GM10847 (cell line): ENCODE data around the gene ARG2.

Experiments used
- POLR2A ChIP-seq: IDR thresholded peaks from 2 replicates; pipeline ENCODE4 v1.6.1; 2011; ENCODE audit not compliant: insufficient read length; ENCODE audit errors: extremely low read depth

Gene ARG2

DNA sequence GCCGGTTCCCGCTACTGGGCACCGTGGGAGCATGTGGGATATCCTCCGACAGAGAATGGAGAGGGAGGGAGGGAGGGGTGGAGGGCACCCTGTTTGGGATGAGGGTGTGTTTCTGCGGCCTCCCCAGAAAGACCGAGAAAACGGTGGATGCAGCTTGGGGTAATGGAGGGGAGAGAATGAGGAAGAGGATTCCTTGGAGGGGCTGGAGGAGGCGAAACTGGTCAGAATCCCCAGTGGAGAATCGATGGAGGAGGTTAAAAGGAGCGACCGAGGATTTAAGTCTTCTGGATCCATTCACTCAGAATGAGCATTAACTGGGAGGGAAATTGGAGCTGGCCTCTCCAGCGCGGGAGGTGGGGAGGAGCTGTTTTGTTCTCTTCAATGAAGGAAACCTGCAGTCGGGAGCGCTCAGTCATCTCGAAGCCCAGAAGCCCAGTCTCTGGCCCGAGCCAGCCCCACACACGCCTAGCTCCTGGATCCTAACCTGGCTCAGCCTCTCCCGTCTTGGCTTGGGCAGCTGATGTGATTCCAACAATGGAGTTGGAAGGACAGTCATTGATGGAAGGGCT is 581 bp downstream of the ARG2 start:
- TF ChIP-seq POLR2A = no peak

DNA sequence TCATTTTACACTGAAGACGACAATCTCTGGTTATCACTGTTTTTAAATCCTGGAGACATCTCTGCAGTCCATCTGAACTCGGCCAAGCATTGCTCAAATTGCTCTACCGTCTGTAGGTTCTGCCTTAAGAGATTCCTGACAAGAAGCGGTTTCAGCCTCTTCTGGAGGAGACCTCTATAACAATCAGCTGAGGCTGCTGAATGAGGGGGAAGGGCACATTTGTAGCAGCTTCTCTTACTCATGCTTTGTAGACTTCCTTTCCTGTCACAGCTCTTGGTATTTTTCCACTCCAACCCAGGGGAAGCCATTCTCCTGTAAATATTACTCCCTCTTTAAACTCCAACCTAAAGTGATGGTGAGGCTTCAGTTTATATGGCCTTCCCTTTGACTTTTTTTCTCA is 3.0 kb downstream of the ARG2 start:
- TF ChIP-seq POLR2A = no peak

DNA sequence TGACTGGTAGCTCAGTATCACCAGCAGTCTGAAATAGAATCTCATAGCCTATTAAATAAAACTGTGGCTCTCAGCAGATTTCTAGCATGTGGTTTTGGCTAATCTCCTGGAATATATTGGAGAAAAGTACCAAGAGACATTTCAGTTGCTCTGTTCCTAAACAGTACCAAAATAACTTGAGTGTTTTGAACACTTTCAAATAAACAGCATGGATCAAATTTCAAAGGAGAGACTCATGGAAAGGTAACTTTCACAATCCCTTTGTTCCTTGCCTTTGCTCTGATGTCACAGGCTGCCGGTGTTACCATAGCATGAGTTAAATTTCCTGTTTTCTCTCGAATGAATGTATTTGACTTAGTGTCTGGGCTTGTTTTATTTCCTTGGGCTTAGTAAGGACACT is 3.4 kb downstream of the ARG2 start:
- no peak for TF ChIP-seq POLR2A

- TF ChIP-seq POLR2A = no peak
Observed at GRCh38 chr14:67627519-67627918, 7.8 kb downstream of the ARG2 start.

GRCh38 chr14:67630186-67630585 is 10.5 kb downstream of the ARG2 start:
- no peak for TF ChIP-seq POLR2A

- TF ChIP-seq POLR2A = no peak
Observed at GRCh38 chr14:67630938-67631337, 11.2 kb downstream of the ARG2 start.

DNA sequence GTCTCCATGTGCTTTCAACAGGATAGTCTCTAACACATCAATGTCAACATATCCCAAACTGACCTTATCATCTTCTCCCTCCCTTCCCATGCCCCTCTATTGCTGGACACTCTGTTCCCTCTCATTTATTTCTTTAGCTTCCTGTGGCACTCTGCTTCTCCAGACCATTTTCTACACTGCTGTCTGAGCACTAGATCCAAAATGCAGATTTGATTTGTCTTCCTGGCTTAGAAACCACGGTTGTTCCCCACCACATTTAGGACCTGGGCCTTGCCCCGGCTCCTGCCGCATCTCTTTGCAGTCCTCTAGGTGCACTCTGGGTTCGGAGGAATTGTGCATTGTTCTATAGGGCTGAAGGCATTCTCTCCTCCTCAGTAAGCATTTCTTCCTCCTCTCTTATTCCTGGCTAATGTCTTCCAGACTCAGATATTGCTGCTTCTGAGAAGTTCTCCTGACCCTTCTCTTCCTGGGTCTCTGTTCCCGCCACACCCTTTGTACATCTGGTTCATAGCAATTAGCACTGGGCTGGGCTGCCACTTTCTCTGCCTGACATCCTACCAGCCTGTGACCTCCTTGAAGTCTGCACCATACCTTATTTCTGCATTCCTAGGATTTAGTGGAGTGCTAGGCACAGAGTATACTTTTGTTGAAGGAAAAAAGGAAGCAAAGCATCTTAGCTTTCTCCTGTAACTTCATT is 13.9 kb downstream of the ARG2 start:
- TF ChIP-seq POLR2A = no peak

GRCh38 chr14:67636361-67636919 is 16.7 kb downstream of the ARG2 start:
- no peak for TF ChIP-seq POLR2A

DNA sequence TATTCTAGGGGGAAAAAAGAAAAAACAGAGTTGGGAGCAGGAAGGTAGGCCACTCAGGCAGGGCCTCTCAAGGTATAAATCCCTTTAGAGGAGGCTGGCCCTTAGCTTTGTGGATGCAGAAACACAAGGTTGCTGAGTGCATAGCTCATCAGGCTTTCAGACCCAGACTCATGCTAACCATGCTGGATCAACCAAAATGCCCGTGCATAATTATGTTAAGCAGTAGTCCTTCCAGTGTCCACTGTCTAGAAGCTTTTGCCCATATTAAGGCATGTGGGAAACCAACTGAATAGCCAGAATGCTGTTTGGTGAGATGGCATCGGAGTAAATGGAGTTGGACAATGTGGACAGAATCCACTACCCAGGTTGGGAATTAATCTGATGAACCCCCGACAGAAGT is 18.9 kb downstream of the ARG2 start:
- no peak for TF ChIP-seq POLR2A

GRCh38 chr14:67641480-67641879 is 21.8 kb downstream of the ARG2 start:
- TF ChIP-seq POLR2A = no peak

DNA sequence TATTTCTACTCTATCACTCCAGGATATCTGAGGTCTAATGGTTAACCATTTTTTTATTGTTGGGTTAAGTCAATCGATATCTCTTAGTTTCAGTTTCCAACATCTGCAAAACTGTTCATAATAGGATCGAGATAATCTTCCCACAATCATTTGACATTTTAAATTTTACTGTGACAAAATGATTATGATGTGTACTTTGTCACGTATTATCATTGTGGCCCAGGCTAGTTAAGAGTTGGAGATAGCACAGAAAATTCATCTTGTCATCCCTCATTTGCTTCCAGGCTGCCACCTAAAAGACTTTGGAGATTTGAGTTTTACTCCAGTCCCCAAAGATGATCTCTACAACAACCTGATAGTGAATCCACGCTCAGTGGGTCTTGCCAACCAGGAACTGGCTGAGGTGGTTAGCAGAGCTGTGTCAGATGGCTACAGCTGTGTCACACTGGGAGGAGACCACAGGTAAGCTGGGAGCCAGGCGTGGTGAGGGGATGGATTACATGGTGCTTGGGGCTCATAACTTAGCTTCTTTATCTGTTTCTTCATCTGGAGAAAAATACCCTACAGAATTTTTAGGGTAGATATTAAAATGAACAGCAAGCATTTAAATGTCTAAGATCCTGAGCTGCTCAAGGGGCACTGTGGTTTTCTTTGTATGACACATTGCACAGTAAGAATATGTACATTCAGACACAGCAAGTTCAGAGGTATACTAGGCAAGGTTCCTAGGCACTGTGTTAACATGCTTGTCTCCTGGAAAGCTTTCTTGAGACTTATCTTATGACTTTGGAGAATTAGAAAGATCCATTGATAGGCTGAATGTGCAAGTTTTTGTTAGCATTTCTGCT is 22.4 kb downstream of the ARG2 start:
- no peak for TF ChIP-seq POLR2A

GRCh38 chr14:67643713-67644112 is 24.0 kb downstream of the ARG2 start:
- TF ChIP-seq POLR2A = no peak

GRCh38 chr14:67644428-67644827 is 24.7 kb downstream of the ARG2 start:
- no peak for TF ChIP-seq POLR2A

GRCh38 chr14:67645414-67645813 is 25.7 kb downstream of the ARG2 start:
- no peak for TF ChIP-seq POLR2A

- no peak for TF ChIP-seq POLR2A
Observed at GRCh38 chr14:67646131-67646530, 26.4 kb downstream of the ARG2 start.

DNA sequence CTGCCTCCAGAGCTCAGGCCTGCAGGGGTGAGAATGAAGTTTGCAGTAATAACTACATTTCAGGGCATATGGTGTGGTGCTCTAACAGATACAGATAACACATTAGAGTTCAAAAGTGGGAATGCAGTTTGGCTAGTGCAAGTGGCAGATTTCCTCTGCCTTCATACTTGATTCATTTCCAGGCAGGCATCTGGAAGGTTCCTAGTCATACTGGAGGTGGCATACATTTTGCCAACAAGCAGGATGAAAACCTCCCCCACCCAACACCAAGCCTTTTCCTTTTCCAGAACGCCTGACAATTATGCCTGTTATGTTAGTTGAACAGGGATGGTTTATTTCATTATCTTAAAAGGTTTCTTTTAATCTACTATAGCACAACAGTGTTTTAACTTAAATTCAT is 30.4 kb downstream of the ARG2 start:
- no peak for TF ChIP-seq POLR2A

DNA sequence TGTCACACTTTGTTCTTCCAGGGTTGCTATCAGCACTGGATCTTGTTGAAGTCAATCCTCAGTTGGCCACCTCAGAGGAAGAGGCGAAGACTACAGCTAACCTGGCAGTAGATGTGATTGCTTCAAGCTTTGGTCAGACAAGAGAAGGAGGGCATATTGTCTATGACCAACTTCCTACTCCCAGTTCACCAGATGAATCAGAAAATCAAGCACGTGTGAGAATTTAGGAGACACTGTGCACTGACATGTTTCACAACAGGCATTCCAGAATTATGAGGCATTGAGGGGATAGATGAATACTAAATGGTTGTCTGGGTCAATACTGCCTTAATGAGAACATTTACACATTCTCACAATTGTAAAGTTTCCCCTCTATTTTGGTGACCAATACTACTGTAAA is 31.0 kb downstream of the ARG2 start:
- TF ChIP-seq POLR2A = no peak

GRCh38 chr14:67652189-67652588 is 32.5 kb downstream of the ARG2 start:
- TF ChIP-seq POLR2A = no peak
